GM21576 (cell line): ENCODE data around the gene LMNTD2.

ENCODE experiments used
- ATAC-seq: cut with Tn5 transposase; IDR thresholded peaks from one replicate; pipeline ENCODE4 v1.9.1; 2021; ENCODE audit warnings: mild to moderate bottlenecking, moderate library complexity; ENCODE audit not compliant: unreplicated experiment

LMNTD2 gene, protein sequence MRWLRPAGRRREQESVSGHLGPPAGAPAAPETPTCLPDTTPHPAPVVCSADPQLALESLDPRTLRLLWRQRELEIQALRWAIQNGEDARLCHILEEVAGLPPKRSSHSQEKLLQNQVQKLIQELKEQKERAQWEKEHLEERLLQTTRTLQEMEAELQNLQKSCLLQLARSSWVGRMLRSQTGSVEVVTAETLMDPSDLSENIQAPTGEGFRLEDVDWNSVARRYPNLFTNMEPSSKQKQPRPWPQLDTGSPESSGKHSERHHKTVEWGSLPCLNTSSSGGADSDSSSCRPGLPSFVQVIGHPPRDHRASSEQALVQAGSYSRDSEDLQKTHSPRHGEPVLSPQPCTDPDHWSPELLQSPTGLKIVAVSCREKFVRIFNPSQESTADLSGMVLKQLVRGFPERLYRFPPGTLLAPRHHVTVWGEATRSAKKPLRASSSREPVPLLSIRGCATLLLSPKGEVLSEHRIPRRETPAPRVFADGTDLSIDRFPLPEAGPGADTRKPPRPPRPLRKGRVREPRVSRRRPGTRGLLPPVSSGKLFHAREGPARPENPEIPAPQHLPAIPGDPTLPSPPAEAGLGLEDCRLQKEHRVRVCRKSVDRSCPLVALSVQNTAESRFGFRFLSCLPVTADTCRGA

GRCh38 chr11:560305-561147, at the start of gene LMNTD2, which contains the start of gene RASSF7:
LMNTD2 (minus strand) TSS chr11:560738; CDS start chr11:560716, 22 bp downstream.
RASSF7 (plus strand) TSS chr11:560970; CDS start chr11:561769, 799 bp downstream.
- ATAC-seq: peak; percentile 64

GRCh38 chr11:609341-609811, 48.8 kb upstream of the LMNTD2 start:
- no peak for ATAC-seq

DNA sequence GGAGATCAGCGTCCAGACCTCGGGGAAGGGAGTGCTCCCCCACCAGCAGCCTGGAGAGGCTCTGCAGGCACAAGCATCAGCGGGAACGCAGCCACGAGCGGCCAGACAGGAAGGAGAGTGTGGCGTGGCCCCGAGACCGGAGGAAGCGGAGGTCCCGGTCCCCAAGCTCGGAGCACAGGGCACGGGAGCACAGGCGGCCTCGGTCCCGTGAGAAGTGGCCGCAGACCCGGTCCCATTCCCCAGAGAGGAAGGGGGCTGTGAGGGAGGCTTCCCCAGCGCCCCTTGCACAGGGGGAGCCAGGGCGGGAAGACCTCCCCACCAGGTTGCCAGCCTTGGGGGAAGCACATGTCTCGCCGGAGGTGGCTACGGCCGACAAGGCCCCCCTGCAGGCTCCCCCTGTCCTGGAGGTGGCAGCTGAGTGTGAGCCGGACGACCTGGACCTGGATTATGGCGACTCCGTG, 48.3 kb upstream of the LMNTD2 start:
- no peak for ATAC-seq

- no peak for ATAC-seq
These were observed 47.6 kb upstream of the LMNTD2 start for GRCh38 chr11:607971-608659.

- no peak for ATAC-seq
These were observed 46.7 kb upstream of the LMNTD2 start for GRCh38 chr11:607020-607780.

- no peak for ATAC-seq
These were observed 45.7 kb upstream of the LMNTD2 start for GRCh38 chr11:606245-606644.

- ATAC-seq: no peak
These were observed 45.0 kb upstream of the LMNTD2 start for GRCh38 chr11:605286-606129.

- ATAC-seq: no peak
These were observed 42.6 kb upstream of the LMNTD2 start for GRCh38 chr11:603154-603553.

DNA sequence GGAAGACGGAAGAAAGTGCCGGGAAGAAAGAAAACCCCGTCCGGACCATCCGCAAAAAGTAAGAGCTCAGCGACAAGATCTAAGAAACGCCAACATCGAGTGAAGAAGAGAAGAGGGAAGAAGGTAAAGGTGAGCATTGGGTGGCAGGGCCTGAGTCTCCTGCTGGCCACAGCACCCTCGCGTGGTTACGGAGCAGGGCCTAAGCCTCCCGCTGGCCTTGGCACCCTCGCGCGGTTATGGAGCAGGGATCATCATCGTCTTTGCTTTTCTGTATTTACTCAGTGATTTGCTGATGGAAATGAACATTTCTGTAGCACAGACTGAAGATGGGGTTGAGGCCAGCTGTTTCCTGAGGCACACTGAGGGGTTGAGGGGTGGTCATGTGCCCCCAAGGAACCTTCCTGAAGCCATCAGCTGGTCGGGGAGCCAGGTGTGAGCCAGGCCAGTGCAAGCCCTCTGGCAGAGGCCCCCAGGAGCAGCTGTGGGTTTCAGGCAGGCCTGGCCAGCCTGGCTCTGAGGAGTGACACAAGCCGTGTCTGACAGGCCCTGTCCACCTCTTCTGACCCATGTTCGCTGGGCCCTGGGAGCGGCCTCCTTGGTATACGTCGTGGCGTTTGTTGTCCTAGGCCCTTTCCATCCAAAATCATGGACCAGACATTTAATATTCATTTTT, 41.2 kb upstream of the LMNTD2 start:
- no peak for ATAC-seq

- ATAC-seq: no peak
These were observed 37.6 kb upstream of the LMNTD2 start for GRCh38 chr11:598005-598680.

DNA sequence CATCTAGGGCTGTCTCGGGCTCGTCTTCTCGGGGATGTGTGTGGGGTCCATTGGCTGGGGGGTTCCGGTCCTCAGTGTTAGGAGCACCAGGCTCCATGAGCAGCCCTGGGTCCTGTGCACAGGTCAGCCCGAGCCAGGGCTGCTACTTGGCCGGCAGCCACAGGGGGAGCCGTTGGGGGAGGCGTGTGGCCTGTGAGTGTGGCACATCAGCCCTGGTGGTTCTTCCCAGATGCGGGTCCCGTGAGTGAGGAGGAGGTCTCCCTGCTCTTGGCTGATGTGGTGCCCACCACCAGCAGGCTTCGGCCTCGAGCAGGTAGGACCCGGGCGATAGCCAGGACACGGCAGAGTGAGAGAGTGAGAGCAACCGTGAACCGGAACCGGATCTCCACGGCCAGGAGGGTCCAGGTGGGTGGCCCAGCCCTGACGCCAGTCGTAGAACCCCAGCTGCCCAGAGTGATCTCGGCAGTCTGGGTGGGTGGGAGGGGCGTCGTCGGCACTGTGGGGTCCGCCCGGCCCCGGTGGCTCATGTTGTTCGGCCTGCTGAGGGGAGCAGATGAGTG, 36.7 kb upstream of the LMNTD2 start:
- no peak for ATAC-seq

DNA sequence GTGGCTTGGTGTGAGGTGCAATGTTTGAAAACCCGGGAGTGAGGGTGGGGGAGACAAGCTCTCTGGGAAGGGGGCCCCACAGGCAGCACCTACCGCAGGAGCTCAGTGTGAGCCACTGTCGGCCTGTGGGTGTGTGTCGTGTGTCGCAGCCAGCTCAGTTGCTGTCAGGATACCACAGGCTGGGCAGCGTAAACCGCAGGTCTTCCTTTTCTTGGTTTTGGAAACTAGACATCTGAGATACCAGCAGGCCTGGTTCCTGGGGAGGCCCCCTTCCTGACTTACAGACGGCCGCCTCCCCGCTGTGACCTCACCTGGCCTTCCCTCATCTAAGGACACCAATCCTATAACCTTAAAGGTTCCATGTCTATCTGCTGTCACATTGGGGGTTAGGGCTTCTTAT, 35.8 kb upstream of the LMNTD2 start:
- ATAC-seq: no peak

DNA sequence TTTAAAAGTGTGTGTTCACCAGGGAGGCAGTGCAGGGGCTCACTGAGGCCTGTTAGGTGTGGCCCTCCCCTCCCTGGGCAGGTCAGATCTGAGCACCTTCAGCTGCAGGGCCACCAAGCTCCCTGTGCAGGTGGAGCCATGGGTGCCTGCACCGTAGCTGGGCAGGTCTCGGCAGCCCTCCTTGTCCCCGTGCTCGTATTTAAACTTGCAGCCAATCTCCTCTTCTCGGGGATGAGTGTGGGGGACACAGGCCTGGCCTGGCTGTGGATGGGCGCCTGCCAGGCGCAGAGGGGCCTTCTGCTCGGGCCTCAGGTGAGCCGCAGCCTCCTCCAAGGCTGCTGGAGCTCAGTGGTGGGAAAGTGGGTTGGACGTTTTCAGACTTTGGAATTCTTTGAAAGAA, 34.9 kb upstream of the LMNTD2 start:
- ATAC-seq: no peak

GRCh38 chr11:593347-593746, 32.8 kb upstream of the LMNTD2 start:
- no peak for ATAC-seq

DNA sequence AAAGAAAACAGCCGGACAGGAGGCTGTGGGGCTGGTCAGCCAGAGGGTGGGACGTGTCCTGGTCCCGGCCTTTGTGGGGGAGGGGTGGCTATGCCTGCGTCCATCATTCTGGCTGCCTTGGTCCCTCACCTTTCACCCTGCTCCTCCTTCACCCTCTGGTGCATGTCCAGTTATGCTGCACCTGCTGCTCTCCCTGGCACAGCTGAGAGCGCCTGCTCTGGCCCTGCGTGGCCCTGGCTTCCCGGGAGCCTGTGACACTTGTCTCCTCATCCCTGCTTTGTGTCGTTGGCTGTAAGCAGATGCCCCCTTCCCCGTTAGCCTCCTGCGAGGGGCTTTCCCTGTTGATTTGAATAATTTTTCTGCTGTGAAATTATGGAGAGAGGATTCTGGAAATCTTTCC, 32.4 kb upstream of the LMNTD2 start:
- no peak for ATAC-seq

DNA sequence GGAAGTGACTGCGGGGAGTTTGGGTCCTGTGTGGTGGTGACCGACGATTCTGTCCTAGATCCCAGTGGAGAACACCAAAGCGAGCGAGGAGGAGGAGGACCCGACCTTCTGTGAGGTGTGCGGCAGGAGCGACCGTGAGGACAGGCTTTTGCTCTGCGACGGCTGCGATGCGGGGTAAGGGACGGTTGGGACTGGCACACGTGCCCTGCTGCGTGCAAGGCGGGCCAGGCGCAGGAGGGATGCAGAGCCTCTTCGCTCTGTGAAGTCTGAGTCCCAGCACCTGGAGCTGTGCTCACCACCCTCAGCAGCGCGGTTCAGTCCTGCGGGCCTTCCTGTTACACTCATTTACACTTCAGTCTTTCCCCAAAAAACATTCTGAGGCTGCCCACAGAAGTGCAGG, 32.0 kb upstream of the LMNTD2 start:
- ATAC-seq: no peak

DNA sequence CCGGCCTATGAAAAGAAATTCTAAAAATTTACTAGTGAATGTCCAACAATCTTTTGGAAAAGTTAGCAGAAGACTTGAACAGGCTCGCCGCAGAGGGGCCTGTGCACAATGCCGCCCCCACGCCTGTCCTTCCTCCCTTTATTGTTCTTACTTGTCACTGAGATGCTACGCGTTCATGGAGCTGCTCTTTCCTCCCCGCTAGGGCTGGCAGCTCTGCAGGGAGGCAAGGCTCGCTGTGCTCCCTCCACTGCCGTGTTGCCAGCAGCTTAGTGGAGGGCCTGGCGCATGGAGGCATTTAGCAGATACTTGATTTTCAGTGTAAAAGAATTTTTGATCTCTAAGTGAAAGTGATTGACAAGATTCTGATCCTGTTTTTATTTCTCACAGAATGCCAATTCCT, 30.5 kb upstream of the LMNTD2 start:
- ATAC-seq: no peak

DNA sequence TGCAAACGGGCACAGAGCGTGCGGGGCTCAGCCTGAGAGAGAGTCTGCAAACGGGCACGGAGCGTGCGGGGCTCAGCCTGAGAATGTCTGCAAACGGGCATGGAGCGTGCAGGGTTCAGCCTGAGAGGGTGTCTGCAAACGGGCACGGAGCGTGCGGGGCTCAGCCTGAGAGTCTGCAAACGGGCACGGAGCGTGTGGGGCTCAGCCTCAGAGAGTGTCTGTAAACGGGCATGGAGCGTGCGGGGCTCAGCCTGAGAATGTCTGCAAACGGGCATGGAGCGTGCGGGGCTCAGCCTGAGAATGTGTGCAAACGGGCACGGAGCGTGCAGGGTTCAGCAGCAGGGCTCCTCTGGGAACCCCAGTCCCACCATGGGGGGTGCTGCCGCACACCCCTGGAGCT, 29.3 kb upstream of the LMNTD2 start:
- ATAC-seq: no peak
